PC-3 (cell line): ENCODE results near the gene MYO5A. TPM values are rescaled to one million over a fixed set of nuclear protein-coding genes. Genes with fewer than 3 reads are reported as not detected.

Source experiments
- microRNA-seq: library from miRNA; unstranded; fragments of <30 nt; microRNA quantifications from one replicate; pipeline ENCODE4 v1.1.0, GENCODE V29; 2020; ENCODE audit not compliant: unreplicated experiment
- total RNA-seq: library from RNA; depleted of rRNA; stranded (reverse); fragments of >200 nt; gene quantifications from 2 replicates; pipeline ENCODE4 v1.2.3, GENCODE V29; 2014; rRNA removed

MYO5A gene
- total RNA-seq, 1 experiment from 2014 or later: 42.1 TPM

Small RNA genes lying within 50 kb of the gene (microRNA-seq; reads per million reads assigned to microRNA genes)
- gene MIR1266: 5.0 reads per million, percentile 22 among the genes with 10 or more reads in this experiment

Other genes starting within 250 kb of the MYO5A start
- 16.7 and 17.7 TPM in 2 replicates for gene MYO5C, start 233.1 kb downstream of the MYO5A start, total RNA-seq
- gene ARPP19, start 40.1 kb upstream of the MYO5A start, total RNA-seq: 54.4 and 65.8 TPM in 2 replicates
- 6.5 and 8.7 TPM in 2 replicates for gene ATOSA, start 150.5 kb upstream of the MYO5A start, total RNA-seq